Activated T-helper 17 cell treated with anti-CD3 and anti-CD28 coated beads, Interleukin-2, amount 50 U/mL, for 72 hours (primary cell): ENCODE measurements around the gene RIOK2. TPM values are rescaled to one million over a fixed set of nuclear protein-coding genes. Genes with fewer than 3 reads are reported as not detected.

ENCODE experiments used
- ATAC-seq: fragments of 150-1000 bp; cut with Tn5 transposase; replicated peaks from 2 replicates; pipeline ENCODE4 v1.10.0; 2021; ENCODE audit warnings: mild to moderate bottlenecking, moderate library complexity
- H3K27ac Mint-ChIP-seq: one replicate; pipeline ENCODE4 v1.8.0; 2022; ENCODE audit warnings: mixed read lengths
- H3K27me3 Mint-ChIP-seq: one replicate; pipeline ENCODE4 v1.8.0; 2022; ENCODE audit warnings: mixed read lengths
- H3K36me3 Mint-ChIP-seq: one replicate; pipeline ENCODE4 v1.8.0; 2022; ENCODE audit warnings: low read depth, mild to moderate bottlenecking, mixed read lengths
- H3K4me1 Mint-ChIP-seq: one replicate; pipeline ENCODE4 v1.8.0; 2022; ENCODE audit warnings: mixed read lengths
- H3K4me3 Mint-ChIP-seq: one replicate; pipeline ENCODE4 v1.8.0; 2022; ENCODE audit warnings: mild to moderate bottlenecking, mixed read lengths
- H3K9me3 Mint-ChIP-seq: one replicate; pipeline ENCODE4 v1.8.0; 2022; ENCODE audit warnings: mixed read lengths
- total RNA-seq, 2 donors: library from RNA; stranded (reverse); gene quantifications; one replicate each; pipeline ENCODE4 v1.2.3, GENCODE V29; 2022

Gene RIOK2
- total RNA-seq, 2 donors from 2014 or later, result 23.2 to 26.5 TPM

DNA sequence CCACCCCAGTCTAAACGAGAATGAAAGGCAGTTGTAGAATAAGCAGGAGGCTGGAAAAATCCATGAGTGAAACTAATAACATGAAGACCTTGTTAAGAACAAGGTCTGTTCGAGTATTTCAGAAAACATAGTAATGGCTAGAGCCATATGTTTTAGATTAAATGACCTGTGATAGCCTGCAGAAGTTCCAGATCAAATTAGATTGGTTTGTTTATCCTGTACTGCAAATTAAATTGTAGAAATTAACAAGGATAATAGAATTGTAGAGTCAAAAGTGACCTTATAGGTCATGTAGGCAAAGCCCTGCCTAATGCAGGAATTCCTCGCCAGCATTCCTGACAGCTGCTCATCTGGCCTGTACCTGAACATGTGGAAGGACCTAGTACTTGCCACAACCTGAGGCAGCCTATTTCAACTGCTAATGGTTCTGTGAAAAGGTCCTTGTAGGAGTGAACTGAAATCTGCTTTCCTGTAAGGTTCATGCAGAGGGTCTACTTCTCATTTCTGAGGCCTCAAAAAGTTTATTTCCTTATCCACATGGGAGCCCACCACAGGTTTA is 57.8 kb downstream of the RIOK2 start:
- Mint-ChIP-seq H3K27ac (no peak overlapping the region), H3K27me3 (peaks cover 27% of the 10 kb centered on the region), H3K9me3 (no peaks in the 10 kb centered on the region), H3K4me1 (no peaks in the 10 kb centered on the region), H3K4me3 (no peak overlapping the region), H3K36me3 (no peaks in the 10 kb centered on the region)
- ATAC-seq, result no peak

DNA sequence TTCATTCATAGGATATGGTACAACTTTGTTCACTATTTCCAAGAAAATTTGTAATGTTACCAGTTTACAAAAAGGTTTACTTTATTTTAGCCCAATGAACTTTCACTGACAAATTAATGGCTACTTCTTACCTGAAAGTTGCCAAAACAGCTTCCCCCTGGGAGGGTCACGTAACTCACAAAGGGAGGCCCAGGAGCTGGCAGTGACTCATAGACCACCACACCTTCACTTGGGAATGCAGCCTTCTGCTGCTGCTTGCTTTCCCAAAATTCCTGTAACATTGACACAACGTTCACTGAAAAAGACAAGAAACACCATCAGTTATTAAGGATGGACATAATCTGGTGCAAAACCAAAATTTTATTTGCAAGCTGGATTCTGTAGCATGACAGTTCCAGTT is 58.7 kb downstream of the RIOK2 start:
- Mint-ChIP-seq H3K4me1 (no peaks in the 10 kb centered on the region), H3K27me3 (peaks cover 27% of the 10 kb centered on the region), H3K9me3 (no peaks in the 10 kb centered on the region), H3K4me3 (no peak overlapping the region), H3K27ac (no peak overlapping the region), H3K36me3 (no peaks in the 10 kb centered on the region)
- ATAC-seq, result no peak

DNA sequence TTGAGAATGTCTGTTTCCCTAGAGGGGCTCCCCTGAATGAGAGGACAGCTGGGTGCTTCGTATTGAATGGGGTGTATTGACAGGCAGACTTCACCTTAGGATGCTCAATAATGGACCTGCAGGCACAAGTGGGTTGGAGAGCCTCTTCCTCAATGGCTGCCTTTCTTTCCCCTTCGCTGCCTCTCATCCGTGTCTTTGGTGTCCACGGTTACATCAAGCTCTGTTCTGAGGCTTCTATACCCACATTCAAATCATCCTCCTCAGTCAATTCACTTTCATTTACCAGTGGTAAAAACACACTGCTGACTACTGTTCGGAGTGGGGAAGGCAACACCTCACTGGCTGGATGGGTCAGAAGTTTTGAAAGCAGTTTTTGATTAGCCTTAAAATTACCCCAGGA is 61.2 kb downstream of the RIOK2 start:
- H3K4me3 Mint-ChIP-seq, result no peak overlapping the region
- no peaks in the 10 kb centered on the region for H3K36me3 Mint-ChIP-seq
- no peaks in the 10 kb centered on the region for H3K4me1 Mint-ChIP-seq
- peaks cover 13% of the 10 kb centered on the region for H3K27me3 Mint-ChIP-seq
- H3K27ac Mint-ChIP-seq, result no peak overlapping the region
- ATAC-seq, result no peak
- no peaks in the 10 kb centered on the region for H3K9me3 Mint-ChIP-seq

DNA sequence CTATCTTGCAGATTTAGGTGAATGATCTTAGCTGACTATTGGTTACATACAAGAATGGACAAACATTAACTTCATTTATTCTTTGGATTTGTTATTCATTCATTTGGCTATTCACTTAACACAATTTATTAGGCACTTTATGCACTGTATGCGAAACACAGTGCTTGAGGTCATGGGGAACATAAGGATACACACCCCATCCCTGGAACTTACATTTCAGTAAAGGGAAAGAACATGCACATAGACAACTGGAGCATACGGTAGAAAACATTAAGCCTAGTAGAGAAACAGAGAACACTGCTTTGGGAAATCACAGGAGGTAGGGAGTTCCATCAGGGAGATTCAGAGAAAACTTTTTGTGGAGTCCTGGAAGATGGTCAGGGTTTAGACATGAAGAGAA is 62.9 kb downstream of the RIOK2 start:
- H3K9me3 Mint-ChIP-seq, result no peaks in the 10 kb centered on the region
- no peak for ATAC-seq
- peaks cover 10% of the 10 kb centered on the region for H3K27me3 Mint-ChIP-seq
- H3K4me3 Mint-ChIP-seq, result no peak overlapping the region
- H3K27ac Mint-ChIP-seq, result no peak overlapping the region
- no peaks in the 10 kb centered on the region for H3K36me3 Mint-ChIP-seq
- H3K4me1 Mint-ChIP-seq, result no peaks in the 10 kb centered on the region

DNA sequence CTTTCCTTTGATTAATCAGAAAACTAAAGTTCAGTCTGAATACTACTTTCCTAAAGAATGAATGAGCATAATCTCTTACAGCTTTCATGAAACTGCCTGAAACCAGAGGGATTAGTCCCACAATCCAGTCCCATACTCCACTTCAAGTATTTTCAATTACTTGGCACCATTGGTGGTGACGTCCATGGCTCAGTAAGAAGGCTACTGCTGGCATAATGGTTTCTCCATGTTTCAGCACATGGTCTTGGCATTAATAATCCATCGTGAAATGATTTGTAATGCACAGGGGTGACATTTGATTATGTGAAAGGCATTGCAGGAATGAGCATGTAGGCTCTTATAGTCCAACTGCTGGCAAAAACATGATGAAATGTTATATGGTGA is 64.0 kb downstream of the RIOK2 start:
- H3K4me1 Mint-ChIP-seq, result no peaks in the 10 kb centered on the region
- peaks cover 10% of the 10 kb centered on the region for H3K27me3 Mint-ChIP-seq
- no peaks in the 10 kb centered on the region for H3K36me3 Mint-ChIP-seq
- no peak for ATAC-seq
- no peaks in the 10 kb centered on the region for H3K9me3 Mint-ChIP-seq
- H3K4me3 Mint-ChIP-seq, result no peak overlapping the region
- H3K27ac Mint-ChIP-seq, result no peak overlapping the region

DNA sequence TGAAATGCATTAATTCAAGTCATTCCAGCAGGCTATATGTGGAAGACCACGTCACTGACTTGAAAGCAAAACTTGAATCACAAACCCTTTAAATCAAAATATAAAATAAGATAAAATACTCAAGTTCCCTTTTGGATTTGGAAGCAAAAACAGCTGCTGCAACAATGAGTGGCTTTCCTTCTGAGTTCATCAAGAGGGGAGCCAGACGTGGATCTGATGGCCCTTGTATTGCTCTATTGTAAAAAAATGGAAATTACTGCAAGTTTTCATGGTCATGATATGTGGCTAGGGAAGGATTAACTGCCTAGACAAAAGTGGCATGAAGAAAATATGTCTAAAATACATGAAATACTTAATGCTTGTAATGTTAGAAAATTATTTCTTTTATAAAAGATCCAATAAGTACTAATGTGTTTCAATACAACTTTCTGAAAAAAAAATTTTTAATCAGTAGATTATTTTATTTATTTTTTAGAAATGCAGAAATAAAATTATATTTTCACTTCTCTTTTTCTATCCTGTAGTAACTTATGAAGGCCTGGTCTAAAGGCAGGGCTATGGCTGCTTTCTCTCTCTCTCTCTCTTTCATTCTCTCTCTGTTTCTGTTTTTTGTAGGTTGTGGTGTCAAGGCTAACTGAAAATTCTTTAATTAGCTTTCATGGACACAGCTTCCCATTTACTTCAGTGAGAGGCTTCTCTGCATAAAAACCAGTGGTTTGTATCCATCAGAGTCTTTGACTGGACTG is 64.6 kb downstream of the RIOK2 start:
- no peaks in the 10 kb centered on the region for H3K36me3 Mint-ChIP-seq
- peaks cover 6% of the 10 kb centered on the region for H3K27me3 Mint-ChIP-seq
- no peak overlapping the region for H3K4me3 Mint-ChIP-seq
- H3K4me1 Mint-ChIP-seq, result no peaks in the 10 kb centered on the region
- ATAC-seq, result no peak
- H3K9me3 Mint-ChIP-seq, result no peaks in the 10 kb centered on the region
- H3K27ac Mint-ChIP-seq, result no peak overlapping the region

DNA sequence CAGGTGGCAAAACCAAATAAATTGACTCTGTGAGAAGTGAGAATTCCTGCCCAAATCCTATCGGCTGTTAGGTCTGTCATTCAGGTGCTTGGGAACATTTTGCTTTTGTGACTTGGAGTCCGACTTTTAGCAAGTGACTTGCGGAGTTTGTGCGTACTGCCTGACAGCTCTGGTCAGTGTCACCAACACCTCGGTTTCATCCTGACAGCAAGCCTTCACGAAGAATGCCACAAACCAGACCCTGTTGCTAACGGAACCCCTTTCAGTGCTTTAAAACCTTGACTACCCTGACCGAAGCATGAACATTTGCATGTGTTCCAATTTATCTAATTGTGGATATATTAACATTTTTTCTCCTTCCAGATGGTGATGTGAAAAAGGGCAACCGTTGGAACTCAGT is 67.1 kb downstream of the RIOK2 start:
- ATAC-seq, result no peak
- Mint-ChIP-seq H3K4me1 (no peaks in the 10 kb centered on the region), H3K36me3 (no peaks in the 10 kb centered on the region), H3K4me3 (no peak overlapping the region), H3K9me3 (no peaks in the 10 kb centered on the region), H3K27me3 (no peaks in the 10 kb centered on the region), H3K27ac (no peak overlapping the region)

DNA sequence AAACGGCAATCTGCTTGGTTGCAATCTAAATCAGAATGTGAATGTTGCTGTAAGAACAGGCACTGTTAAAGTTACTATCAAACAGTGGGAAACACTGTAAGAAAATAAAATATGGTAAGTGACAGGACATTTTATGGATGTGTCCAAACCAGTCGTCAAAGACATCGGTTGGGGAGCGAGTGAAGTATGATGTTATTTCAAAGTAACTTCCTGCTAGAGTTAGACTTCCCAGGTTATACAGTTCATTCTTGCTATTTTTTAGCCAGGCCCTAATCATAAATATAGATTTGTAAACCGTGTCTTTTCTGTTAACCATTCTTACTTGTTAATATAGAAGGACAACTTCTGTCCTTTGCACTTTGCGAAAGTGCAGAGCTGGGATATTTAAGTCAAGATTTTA is 70.8 kb downstream of the RIOK2 start:
- ATAC-seq, result no peak
- Mint-ChIP-seq H3K27ac (no peak overlapping the region), H3K4me3 (no peak overlapping the region), H3K27me3 (no peaks in the 10 kb centered on the region), H3K9me3 (no peaks in the 10 kb centered on the region), H3K36me3 (no peaks in the 10 kb centered on the region), H3K4me1 (no peaks in the 10 kb centered on the region)

DNA sequence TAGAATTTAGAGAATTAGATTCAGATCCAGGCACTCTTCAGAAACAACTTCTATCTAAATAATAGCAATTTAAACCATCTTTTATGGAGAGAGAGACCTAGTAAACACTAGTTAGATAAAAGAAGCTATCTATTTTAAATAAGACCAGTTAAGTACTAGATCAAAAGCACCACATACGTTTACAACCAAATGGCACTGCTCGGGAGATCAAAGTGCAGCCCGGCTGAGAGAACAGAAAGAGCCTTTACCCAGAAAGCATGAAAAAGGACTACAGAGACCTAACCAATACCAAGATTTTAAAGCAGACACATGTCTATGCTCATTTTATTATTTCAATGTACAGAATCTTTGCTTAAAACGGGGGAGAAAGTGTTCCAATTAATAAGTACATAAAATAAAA is 71.4 kb downstream of the RIOK2 start:
- H3K4me3 Mint-ChIP-seq, result no peak overlapping the region
- H3K4me1 Mint-ChIP-seq, result no peaks in the 10 kb centered on the region
- no peak for ATAC-seq
- no peak overlapping the region for H3K27ac Mint-ChIP-seq
- H3K36me3 Mint-ChIP-seq, result no peaks in the 10 kb centered on the region
- no peaks in the 10 kb centered on the region for H3K9me3 Mint-ChIP-seq
- no peaks in the 10 kb centered on the region for H3K27me3 Mint-ChIP-seq

DNA sequence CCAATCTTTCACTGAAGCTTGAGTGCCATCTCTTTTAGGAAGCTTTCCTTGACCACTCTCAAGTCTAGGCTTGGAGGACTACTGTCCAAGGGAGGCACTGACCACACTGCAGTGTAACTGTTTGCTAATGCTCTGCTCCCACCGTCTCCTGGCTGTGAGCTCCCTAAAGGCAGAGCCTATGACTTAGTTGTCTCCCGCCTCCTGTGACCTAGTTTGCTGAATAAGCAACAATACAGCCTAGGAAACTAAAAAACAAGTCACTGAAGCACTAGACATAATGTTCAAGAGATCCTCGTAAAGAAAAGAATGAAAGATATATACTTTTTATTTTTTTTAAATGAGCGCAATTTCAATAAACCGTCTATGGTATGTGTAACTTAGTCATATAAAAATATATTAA is 72.0 kb downstream of the RIOK2 start:
- Mint-ChIP-seq H3K4me1 (no peaks in the 10 kb centered on the region), H3K4me3 (no peak overlapping the region), H3K9me3 (no peaks in the 10 kb centered on the region), H3K36me3 (no peaks in the 10 kb centered on the region), H3K27me3 (no peaks in the 10 kb centered on the region), H3K27ac (no peak overlapping the region)
- no peak for ATAC-seq

Other genes starting within 250 kb of the RIOK2 start
- gene LNPEP, start 247.2 kb downstream of the RIOK2 start, total RNA-seq, result 10 to 100 TPM; 45.0 to 52.7 TPM
- gene LIX1, start 40.6 kb downstream of the RIOK2 start, total RNA-seq, result not detected